Muscle of leg (tissue), 16 donors: ENCODE results near the gene MYH13. TPM values are rescaled to one million over a fixed set of nuclear protein-coding genes. Genes with fewer than 3 reads are reported as not detected.
A peak's percentile ranks its signal among the peaks of the same experiment; 100 is the strongest.

Experiments used
- DNase-seq: peaks from one replicate; pipeline ENCODE4 v3.0.0; 2013
- H3K27ac ChIP-seq: one replicate; pipeline ENCODE4 v1.5.1; 2013; ENCODE audit warnings: mild to moderate bottlenecking, low read length, control low read depth
- H3K27me3 ChIP-seq: one replicate; pipeline ENCODE4 v1.6.1; 2013; ENCODE audit warnings: low read length; ENCODE audit not compliant: control insufficient read depth, insufficient read depth
- H3K36me3 ChIP-seq: one replicate; pipeline ENCODE4 v1.6.1; 2013; ENCODE audit warnings: low read length; ENCODE audit not compliant: control insufficient read depth, insufficient read depth
- H3K4me1 ChIP-seq: one replicate; pipeline ENCODE4 v1.6.1; 2013; ENCODE audit warnings: low read length; ENCODE audit not compliant: control insufficient read depth, insufficient read depth
- H3K4me3 ChIP-seq: one replicate; pipeline ENCODE4 v1.5.1; 2013; ENCODE audit warnings: low read length, control low read depth
- H3K9me3 ChIP-seq: replicated peaks from 2 replicates; pipeline ENCODE4 v1.6.1; 2013; ENCODE audit warnings: low read depth, low read length; ENCODE audit not compliant: control insufficient read depth
- WGBS: methylation state at CpG from one replicate; pipeline ENCODE4 v1.1.5; 2013; ENCODE audit warnings: missing lambda C conversion rate; ENCODE audit not compliant: insufficient coverage; 5-methylcytosine and 5-hydroxymethylcytosine counted together
- long read RNA-seq, 11 donors: transcript quantifications; one replicate each; lab custom pipeline, GENCODE V29; 2026
- polyA plus RNA-seq, 8 donors: library from polyadenylated mRNA; unstranded; fragments of 120-200 nt; gene quantifications; one replicate each; pipeline versions ENCODE4 v1.2.1 to v1.2.3, GENCODE V29; 2013; ENCODE audit warnings: inconsistent platforms in 1 of 8, low replicate concordance in 1 of 8; ENCODE audit not compliant: insufficient read length in 8 of 8, insufficient read depth in 1 of 8
- total RNA-seq: library from RNA; stranded (reverse); fragments of 120-200 nt; gene quantifications from one replicate; pipeline ENCODE4 v1.2.4, GENCODE V29; 2013

MYH13 gene
- 0.31 TPM for total RNA-seq
- polyA plus RNA-seq = 1 to 10 TPM in 4 of 8 donors, under 1 TPM in 4; 0.66 to 1.4 (median 0.98) TPM
- long read RNA-seq, donor 1 = 0 reads
- long read RNA-seq, donor 2 = 0 reads
- long read RNA-seq, donor 3 = 0 reads
- long read RNA-seq, donor 4 = 0 reads
- long read RNA-seq, donor 5 = 0 reads
- long read RNA-seq, donor 6 = 0 reads
- long read RNA-seq, donor 7 = 0 reads
- long read RNA-seq, donor 8 = 0 reads
- long read RNA-seq, donor 9 = 0 reads
- long read RNA-seq, donor 10 = 0 reads
- long read RNA-seq, donor 11 = 0 reads

DNA sequence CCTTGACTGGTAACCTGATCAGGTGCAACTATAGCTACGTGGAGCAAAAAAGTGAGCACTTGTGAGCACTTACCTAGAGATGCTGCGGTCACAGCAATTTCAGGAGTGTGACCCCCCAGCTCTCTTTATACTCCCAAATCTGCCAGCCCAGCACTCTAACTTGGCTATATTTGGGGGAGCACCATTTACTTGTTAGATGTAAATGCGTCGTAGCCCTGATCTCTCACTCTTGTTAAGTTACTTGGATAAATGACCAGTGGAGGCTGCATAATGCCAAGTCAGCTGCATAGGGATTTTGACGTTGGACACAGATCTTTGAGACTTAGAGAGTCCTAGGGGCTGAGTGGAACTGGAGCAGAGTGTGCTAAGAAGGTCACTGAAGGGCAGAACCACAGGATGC, at the start of gene MYH13:
Gene MYH13, minus strand, starts transcription at position 101 of the 400 bp plus-strand sequence. CDS start 8,476 bp downstream, outside the sequence.
- no peaks in the 10 kb centered on the region for H3K4me1 ChIP-seq
- H3K4me3 ChIP-seq = no peak within 1 kb of the TSS
- DNase-seq = no peak
- H3K9me3 ChIP-seq = no peaks in the 10 kb centered on the region
- H3K27ac ChIP-seq = no peak within 1 kb of the TSS
- no peaks in the 10 kb centered on the region for H3K27me3 ChIP-seq
- WGBS = 51% methylated on average over 3 of the region's 5 CpGs
- H3K36me3 ChIP-seq = no peaks in the 10 kb centered on the region

DNA sequence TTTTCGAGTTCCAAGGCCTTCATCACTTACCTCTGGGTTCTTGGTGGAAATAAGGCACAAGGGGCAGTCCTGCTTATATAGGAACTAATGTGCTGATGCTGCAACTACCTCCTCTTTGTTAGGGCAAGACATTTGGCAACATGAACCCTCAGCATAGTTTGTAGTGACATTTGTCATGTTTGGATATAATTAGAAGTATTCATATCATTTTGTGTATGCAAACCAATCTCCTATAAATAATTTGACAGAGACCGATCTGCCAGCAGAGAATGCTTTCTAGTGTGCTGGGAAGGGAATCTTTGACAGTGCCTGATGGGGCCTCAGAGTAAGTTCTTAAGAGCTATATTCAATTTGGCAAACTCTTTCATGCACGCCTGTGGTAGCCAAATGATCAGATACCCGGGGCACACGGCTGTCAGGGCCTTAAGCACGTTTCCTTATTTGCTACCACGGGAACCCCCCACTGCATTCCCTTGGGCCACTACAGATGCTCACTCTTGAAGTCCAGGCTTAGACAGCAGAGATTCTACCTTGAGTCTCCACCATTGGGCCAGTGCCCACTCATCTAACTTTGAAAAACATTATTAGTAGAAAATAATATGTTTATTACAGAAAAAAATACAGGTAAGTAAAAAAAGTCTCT, 49.2 kb upstream of the MYH13 start, which contains the start of gene MYH8:
Gene MYH8, minus strand, starts transcription at position 51 of the 643 bp plus-strand sequence. CDS start 1,723 bp downstream, outside the sequence.
- peak within 1 kb of the TSS; percentile 53 for H3K27ac ChIP-seq
- H3K4me3 ChIP-seq = peak within 1 kb of the TSS; percentile 45
- peaks cover 8% of the 10 kb centered on the region for H3K4me1 ChIP-seq
- no peaks in the 10 kb centered on the region for H3K36me3 ChIP-seq
- WGBS = 83% methylated on average over 5 of the region's 7 CpGs
- no peaks in the 10 kb centered on the region for H3K9me3 ChIP-seq
- peak; percentile 77 for DNase-seq
- H3K27me3 ChIP-seq = no peaks in the 10 kb centered on the region

DNA sequence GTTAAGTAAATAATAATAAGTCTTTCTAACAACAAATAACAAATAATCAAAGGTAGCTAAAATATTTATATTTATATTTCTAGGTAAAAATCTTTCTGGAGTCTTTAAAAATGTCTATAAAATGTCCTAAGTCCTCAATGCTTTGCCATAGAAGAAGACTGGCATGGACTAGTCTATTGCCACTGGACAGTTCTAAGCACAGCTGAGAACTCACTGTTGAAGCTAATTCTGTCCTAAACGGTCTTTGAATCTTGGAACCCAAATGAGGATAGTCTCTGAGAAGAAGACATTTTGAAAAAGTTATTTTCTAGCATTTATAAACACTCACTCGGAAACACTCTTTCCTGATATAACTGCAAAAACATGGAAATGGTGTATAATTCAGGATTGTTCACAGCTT, 48.4 kb upstream of the MYH13 start:
- no peak for DNase-seq
- Histone ChIP-seq H3K9me3 (no peaks in the 10 kb centered on the region), H3K36me3 (no peaks in the 10 kb centered on the region), H3K4me1 (peaks cover 8% of the 10 kb centered on the region), H3K27ac (peak overlapping the region; percentile 53), H3K27me3 (no peaks in the 10 kb centered on the region), H3K4me3 (peak overlapping the region; percentile 45)
- no CpG with 5 or more reads among the region's 2 CpGs for WGBS

DNA sequence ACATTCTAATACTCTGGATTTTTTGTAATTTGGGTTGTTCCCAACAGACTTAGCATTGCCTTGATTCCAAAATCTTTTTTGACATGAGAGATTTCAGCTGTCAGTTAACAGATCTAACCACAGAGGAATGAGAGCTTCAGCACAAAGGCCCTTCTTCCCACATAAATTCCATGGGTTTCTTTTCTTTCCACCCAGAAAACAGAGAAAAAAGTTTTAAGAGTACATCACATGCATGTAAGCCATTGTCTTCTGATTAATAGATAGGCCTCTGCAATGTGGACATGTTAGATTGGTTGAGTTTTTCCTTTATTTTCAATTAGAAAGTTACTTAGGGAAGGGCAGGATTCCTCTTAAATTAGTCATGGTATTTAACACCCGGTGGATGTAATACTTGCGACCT, 48.0 kb upstream of the MYH13 start:
- no CpG with 5 or more reads among the region's 2 CpGs for WGBS
- Histone ChIP-seq H3K4me1 (peaks cover 8% of the 10 kb centered on the region), H3K27me3 (no peaks in the 10 kb centered on the region), H3K9me3 (no peaks in the 10 kb centered on the region), H3K27ac (peak overlapping the region; percentile 53), H3K36me3 (no peaks in the 10 kb centered on the region), H3K4me3 (peak overlapping the region; percentile 45)
- no peak for DNase-seq

DNA sequence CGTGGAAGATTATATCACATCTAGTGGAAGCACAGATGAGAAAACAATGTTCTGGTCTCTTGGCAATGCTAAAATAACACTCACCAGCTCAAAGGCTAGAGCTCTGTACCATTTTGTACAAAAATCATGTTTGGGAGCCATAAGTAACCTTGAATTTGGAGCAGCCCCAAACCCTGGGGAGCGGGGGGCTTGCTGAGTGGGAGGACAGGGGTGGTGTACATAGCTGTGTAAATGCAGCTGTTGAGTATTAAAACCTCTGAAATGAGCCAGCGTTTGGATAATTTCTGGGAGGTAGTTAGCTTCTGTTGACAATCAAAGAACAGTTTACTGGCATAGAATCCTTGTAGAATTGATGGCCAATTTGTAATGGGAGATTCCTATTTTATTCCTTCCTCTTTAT, 44.6 kb upstream of the MYH13 start:
- peaks cover 4% of the 10 kb centered on the region for H3K36me3 ChIP-seq
- H3K9me3 ChIP-seq = no peaks in the 10 kb centered on the region
- H3K27ac ChIP-seq = peak overlapping the region; percentile 50
- H3K4me1 ChIP-seq = peaks cover 11% of the 10 kb centered on the region
- 18% methylated on average over 1 of the region's 3 CpGs for WGBS
- DNase-seq = peak; percentile 65
- no peaks in the 10 kb centered on the region for H3K27me3 ChIP-seq
- no peak overlapping the region for H3K4me3 ChIP-seq

DNA sequence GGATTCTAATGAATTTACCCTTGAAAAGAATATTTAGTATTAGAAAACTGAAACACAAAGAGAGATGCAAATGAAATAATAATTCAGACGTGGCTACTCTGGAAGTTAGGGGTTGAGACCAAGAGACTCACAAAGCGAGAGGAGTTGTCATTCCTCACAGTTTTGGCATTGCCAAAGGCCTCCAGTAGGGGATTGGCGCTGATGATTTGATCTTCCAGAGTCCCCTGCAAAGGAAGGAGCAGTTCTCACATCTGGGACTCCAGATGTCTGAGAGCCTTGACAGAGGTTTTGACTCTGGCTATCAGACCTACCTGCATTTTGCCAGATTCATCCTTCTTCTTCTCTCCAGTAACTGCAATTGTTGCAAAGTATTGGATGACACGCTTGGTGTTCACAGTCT, 42.4 kb upstream of the MYH13 start:
- Histone ChIP-seq H3K36me3 (peaks cover 4% of the 10 kb centered on the region), H3K27ac (no peak overlapping the region), H3K9me3 (no peaks in the 10 kb centered on the region), H3K4me3 (no peak overlapping the region), H3K27me3 (no peaks in the 10 kb centered on the region), H3K4me1 (peaks cover 11% of the 10 kb centered on the region)
- 85% methylated on average over 3 of the region's 4 CpGs for WGBS
- no peak for DNase-seq

DNA sequence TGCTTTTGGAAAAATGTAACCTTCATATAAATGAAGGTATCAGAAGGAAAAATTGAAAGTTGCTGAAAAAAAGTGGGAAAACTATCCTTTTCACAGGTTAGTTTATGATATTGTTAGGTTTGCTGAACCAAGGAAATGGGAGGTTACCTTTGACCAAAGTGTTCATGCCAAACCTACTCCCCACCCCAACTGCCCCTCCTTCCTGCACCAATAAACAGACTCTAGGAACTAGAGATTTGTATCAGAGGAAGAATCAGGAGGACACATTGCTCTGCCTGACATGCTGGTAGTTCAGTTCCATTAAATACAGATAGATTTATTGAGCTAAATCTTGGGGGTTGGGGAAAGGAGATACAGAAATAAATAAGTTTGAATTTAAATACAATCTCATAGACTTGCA, 30.8 kb upstream of the MYH13 start:
- DNase-seq = no peak
- Histone ChIP-seq H3K4me1 (no peaks in the 10 kb centered on the region), H3K4me3 (no peak overlapping the region), H3K36me3 (peaks cover 9% of the 10 kb centered on the region), H3K27ac (no peak overlapping the region), H3K9me3 (no peaks in the 10 kb centered on the region), H3K27me3 (no peaks in the 10 kb centered on the region)

DNA sequence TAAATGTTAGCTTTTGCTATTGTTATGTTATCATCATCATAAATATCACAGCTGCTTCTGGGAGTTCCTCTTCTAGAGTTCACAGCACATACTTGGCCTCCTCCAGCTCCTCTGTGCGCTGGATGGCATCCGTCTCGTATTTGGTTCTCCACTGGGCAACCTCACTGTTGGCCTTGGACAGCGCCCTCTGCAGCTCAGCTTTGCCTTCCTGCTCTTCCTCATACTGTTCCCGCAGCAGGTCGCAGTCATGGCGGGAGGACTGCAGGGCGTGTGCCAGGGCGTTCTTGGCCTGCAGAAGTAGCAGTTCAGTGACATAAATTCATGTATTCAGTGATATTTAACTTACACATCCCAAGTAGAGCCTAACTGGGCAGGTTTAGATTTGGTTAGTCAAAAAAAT, 25.5 kb upstream of the MYH13 start:
- no peak for DNase-seq
- Histone ChIP-seq H3K4me1 (no peaks in the 10 kb centered on the region), H3K9me3 (no peaks in the 10 kb centered on the region), H3K36me3 (peaks cover 12% of the 10 kb centered on the region), H3K27me3 (no peaks in the 10 kb centered on the region), H3K4me3 (no peak overlapping the region), H3K27ac (no peak overlapping the region)
- 70% methylated on average over 5 of the region's 9 CpGs for WGBS

DNA sequence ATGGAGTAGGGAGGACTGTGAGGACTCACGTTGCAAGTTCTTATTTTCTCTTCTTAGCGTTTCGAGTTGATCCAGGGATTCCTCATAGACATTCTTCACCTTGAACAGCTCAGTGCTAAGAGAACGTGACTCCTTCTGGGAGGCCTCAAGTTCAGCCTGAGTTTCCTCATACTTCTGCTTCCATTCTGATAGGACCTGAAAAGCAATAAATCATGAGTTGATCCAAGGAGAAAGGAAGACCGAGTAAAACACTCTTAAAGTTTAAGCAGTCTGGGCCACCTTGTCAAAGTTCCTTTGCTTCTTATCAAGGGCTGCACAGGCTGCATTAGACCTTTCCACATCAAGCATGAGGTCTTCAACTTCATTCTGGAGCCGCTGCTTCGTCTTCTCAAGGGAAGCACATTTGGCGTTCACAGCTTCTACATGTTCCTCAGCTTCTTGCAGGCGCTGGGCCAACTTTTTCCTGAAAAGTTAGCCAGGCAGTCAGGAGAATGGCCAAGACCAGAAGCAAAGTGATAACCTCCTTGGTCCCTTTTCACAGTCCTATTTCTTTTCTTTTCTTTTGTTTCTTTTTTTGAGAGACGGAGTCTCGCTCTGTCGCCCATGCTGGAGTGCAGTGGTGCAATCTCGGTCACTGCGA, 23.8 kb upstream of the MYH13 start:
- Histone ChIP-seq H3K9me3 (no peaks in the 10 kb centered on the region), H3K27ac (no peak overlapping the region), H3K27me3 (no peaks in the 10 kb centered on the region), H3K36me3 (peaks cover 12% of the 10 kb centered on the region), H3K4me3 (no peak overlapping the region), H3K4me1 (no peaks in the 10 kb centered on the region)
- 67% methylated on average over 7 of the region's 14 CpGs for WGBS
- no peak for DNase-seq

DNA sequence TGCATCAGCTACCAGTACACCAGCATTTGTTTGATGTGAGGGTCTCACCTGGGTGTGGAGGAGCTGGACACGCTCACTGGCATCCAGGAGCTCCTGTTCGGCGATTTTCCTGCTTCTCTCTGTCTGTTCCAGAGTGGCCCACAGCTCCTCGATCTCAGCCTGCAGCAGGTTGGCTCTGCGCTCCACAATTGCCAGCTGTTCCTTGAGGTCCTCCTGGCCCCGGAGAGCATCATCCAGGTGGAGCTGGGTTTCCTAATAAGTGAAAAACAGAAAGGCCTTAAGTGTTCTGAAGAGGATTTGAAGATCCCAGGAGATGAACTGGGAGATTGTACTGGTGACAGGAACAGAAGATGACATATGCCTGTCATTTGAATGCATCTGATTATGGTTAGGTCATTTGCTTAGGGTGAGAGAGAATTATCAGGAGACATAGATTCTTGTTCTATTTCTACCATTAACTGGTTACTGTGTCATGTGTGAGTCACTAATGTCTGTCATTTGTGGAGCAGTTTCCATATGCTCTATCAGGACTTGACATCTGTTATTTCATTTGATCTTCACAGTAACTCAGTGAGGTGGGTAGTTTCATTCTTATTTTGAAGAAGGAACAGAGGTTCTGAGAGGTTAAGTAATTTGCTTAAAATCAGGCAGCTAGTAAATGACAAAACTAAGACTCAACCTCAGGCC, 21.5 kb upstream of the MYH13 start:
- WGBS = 75% methylated on average over 6 of the region's 6 CpGs

More for the DNA sequence above, 21.5 kb upstream of the MYH13 start:
- Histone ChIP-seq H3K27me3 (no peaks in the 10 kb centered on the region), H3K4me3 (no peak overlapping the region), H3K27ac (no peak overlapping the region), H3K36me3 (peaks cover 16% of the 10 kb centered on the region), H3K9me3 (no peaks in the 10 kb centered on the region), H3K4me1 (no peaks in the 10 kb centered on the region)
- DNase-seq = no peak
